DND-41 (cell line): ENCODE measurements around the gene PDE6A.
A peak's percentile ranks its signal among the peaks of the same experiment; 100 is the strongest.

Experiments
- ATAC-seq: fragments of 200-7000 bp; cut with Tn5 transposase; 3 replicates; pipeline ENCODE4 v1.9.1; 2021; ENCODE audit warnings: low read depth; ENCODE audit not compliant: insufficient read depth
- DNase-seq: peaks from one replicate; pipeline ENCODE4 v3.0.0-alpha.2; 2020
- H2AFZ ChIP-seq: 2 replicates; pipeline ENCODE4 v1.6.0; 2012; ENCODE audit warnings: low read depth, low read length
- H3K27ac ChIP-seq: 2 replicates; pipeline ENCODE4 v1.5.1; 2012; ENCODE audit warnings: low read length, inconsistent platforms
- H3K27me3 ChIP-seq: fragments of 200-600 bp; sonication (generic); 2 replicates; pipeline ENCODE4 v1.6.0; 2012; ENCODE audit warnings: low read length, mild to moderate bottlenecking, inconsistent platforms; ENCODE audit not compliant: insufficient read depth, poor library complexity
- H3K36me3 ChIP-seq: 2 replicates; pipeline ENCODE4 v1.5.1; 2012; ENCODE audit warnings: low read length, inconsistent platforms; ENCODE audit not compliant: insufficient read depth
- H3K4me1 ChIP-seq: 2 replicates; pipeline ENCODE4 v1.5.1; 2012; ENCODE audit warnings: mild to moderate bottlenecking, low read length; ENCODE audit not compliant: insufficient read depth
- H3K4me2 ChIP-seq: 2 replicates; pipeline ENCODE4 v1.6.0; 2012; ENCODE audit warnings: mild to moderate bottlenecking, moderate library complexity, low read length, inconsistent platforms; ENCODE audit not compliant: insufficient read depth
- H3K4me3 ChIP-seq, 2 experiments: fragments of 200-600 bp in 1 of 2; shearing (Covaris generic) in 1 of 2; 2 replicates each; pipeline ENCODE4 v1.5.1; 2012 to 2016; ENCODE audit warnings: inconsistent platforms in 2 of 2, low read length in 2 of 2, mild to moderate bottlenecking in 2 of 2, low read depth in 1 of 2, moderate library complexity in 1 of 2
- H3K79me2 ChIP-seq: 2 replicates; pipeline ENCODE4 v1.6.0; 2012; ENCODE audit warnings: low read length, inconsistent platforms; ENCODE audit not compliant: insufficient read depth
- H3K9ac ChIP-seq: 2 replicates; pipeline ENCODE4 v1.6.0; 2012; ENCODE audit warnings: low read depth, mild to moderate bottlenecking, inconsistent platforms, low read length, moderate library complexity
- H3K9me3 ChIP-seq: 2 replicates; pipeline ENCODE4 v1.5.1; 2012; ENCODE audit warnings: low read length, moderate library complexity, mild to moderate bottlenecking, inconsistent platforms; ENCODE audit not compliant: insufficient read depth, severe bottlenecking
- H4K20me1 ChIP-seq: 2 replicates; pipeline ENCODE4 v1.6.0; 2012; ENCODE audit warnings: low read length; ENCODE audit not compliant: insufficient read depth
- EZH2 ChIP-seq: IDR thresholded peaks from 3 replicates; pipeline ENCODE4 v1.6.1; 2012; ENCODE audit warnings: borderline replicate concordance, low read depth, mild to moderate bottlenecking, moderate library complexity, low read length, inconsistent platforms; ENCODE audit not compliant: severe bottlenecking
- TF ChIP-seq, protein P1 (sequence below): IDR thresholded peaks from 2 replicates; pipeline ENCODE4 v1.5.1; 2012; ENCODE audit warnings: borderline replicate concordance, low read length, moderate library complexity, mild to moderate bottlenecking; ENCODE audit not compliant: poor library complexity, severe bottlenecking; ENCODE audit errors: extremely low read depth

The PDE6A gene

DNA sequence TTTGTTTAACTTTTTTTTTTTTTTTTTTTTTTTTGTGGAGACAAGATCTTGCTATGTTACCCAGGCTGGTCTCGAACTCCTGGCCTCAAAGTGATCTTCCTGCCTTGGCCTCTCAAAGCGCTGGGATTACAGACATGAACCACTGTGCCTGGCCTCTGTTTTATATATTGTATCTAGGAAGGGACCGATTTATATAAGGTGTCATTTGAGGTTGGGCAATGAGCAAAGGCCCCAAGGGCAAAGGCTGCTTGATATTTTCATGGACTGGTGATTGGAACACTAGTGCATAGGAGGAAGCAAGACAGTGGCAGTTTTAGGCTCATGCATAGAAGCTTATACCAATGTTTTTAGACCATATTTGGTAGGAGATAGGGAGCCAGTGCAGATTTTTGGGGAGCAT is 19.1 kb upstream of the PDE6A start:
- H3K4me2 ChIP-seq: no peak overlapping the region
- H3K36me3 ChIP-seq: no peaks in the 10 kb centered on the region
- no peaks in the 10 kb centered on the region; the same call in 1 of the 2 replicates for H4K20me1 ChIP-seq
- H3K9ac ChIP-seq: no peak overlapping the region
- no peak overlapping the region for H2AFZ ChIP-seq
- ATAC-seq (no peak), DNase-seq (no peak)
- H3K27me3 ChIP-seq: no peaks in the 10 kb centered on the region
- TF ChIP-seq, protein P1, sequence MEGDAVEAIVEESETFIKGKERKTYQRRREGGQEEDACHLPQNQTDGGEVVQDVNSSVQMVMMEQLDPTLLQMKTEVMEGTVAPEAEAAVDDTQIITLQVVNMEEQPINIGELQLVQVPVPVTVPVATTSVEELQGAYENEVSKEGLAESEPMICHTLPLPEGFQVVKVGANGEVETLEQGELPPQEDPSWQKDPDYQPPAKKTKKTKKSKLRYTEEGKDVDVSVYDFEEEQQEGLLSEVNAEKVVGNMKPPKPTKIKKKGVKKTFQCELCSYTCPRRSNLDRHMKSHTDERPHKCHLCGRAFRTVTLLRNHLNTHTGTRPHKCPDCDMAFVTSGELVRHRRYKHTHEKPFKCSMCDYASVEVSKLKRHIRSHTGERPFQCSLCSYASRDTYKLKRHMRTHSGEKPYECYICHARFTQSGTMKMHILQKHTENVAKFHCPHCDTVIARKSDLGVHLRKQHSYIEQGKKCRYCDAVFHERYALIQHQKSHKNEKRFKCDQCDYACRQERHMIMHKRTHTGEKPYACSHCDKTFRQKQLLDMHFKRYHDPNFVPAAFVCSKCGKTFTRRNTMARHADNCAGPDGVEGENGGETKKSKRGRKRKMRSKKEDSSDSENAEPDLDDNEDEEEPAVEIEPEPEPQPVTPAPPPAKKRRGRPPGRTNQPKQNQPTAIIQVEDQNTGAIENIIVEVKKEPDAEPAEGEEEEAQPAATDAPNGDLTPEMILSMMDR: no peak
- TF ChIP-seq EZH2: no peak
- no peak overlapping the region for H3K27ac ChIP-seq
- H3K9me3 ChIP-seq: no peaks in the 10 kb centered on the region
- H3K4me1 ChIP-seq: peaks cover 26% of the 10 kb centered on the region
- H3K79me2 ChIP-seq: peaks cover 20% of the 10 kb centered on the region
- no peak overlapping the region for H3K4me3 ChIP-seq

DNA sequence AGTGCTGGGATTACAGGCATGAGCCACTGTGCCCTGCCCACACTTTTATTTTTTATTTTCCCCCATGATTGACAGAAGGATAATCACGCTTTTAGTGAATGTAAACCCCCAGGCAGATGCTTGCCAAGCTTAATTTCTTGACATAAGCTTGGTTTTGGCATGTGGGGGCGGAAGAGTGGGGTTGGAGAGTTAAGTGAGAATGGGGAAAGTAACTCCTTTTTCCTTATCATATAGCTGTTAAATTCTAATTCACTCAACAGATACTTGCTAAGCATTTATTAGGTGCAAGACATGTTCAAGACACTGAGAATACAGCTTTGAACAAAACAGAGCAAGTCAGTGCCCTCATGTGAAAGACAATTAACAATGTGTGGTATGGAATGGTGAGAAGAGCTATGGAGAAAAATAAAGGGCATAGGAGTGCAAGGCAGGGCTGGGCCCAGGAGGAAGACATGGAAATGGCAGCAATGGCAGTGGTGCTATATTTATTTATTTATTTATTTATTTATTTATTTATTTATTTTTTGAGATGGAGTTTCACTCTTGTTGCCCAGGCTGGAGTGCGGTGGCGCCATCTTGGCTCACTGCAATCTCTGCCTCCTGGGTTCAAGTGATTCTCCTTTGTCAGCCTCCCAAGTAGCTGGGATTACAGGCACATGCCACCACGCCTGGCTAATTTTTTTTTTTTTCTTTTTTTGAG is 18.2 kb upstream of the PDE6A start:
- H3K36me3 ChIP-seq: no peaks in the 10 kb centered on the region
- H3K27me3 ChIP-seq: no peaks in the 10 kb centered on the region
- DNase-seq (no peak), ATAC-seq (no peak)
- no peaks in the 10 kb centered on the region for H3K9me3 ChIP-seq
- peak overlapping the region; percentile 92 for H3K4me2 ChIP-seq
- peaks cover 20% of the 10 kb centered on the region for H3K79me2 ChIP-seq
- no peak overlapping the region for H3K9ac ChIP-seq
- H3K27ac ChIP-seq: no peak overlapping the region
- H2AFZ ChIP-seq: no peak overlapping the region
- H4K20me1 ChIP-seq: no peaks in the 10 kb centered on the region; the same call in 1 of the 2 replicates
- peaks cover 26% of the 10 kb centered on the region for H3K4me1 ChIP-seq
- H3K4me3 ChIP-seq: no peak overlapping the region
- no peak for TF ChIP-seq EZH2
- TF ChIP-seq, protein P1: no peak

DNA sequence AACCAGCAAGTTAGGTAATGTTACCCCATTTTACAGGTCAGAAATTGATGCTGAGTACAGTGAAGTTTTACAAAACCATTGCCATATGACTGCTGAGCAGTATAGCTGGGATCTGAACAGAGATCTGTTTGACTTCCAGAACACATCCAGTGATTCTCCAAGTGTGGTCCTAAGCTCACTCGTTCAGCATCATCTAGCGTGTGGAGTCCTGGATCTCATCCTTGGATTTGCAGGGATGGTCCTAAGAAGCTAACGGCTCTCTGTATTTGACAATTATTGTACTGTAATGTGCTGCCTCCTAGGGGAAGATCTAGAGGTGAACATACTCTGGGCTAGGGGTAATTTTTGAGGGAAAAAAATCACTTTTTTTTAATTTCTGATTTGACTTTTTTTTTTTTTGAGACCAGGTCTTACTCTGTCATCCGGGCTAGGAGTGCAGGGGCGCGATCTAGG is 17.4 kb upstream of the PDE6A start:
- Histone ChIP-seq H3K27me3 (no peaks in the 10 kb centered on the region), H3K4me3 (peak overlapping the region in 1 of 2 experiments; percentile 70; a peak in 2 of 4 replicates), H3K4me2 (peak overlapping the region; percentile 92), H3K27ac (no peak overlapping the region), H3K36me3 (no peaks in the 10 kb centered on the region), H3K79me2 (peaks cover 15% of the 10 kb centered on the region), H3K9me3 (no peaks in the 10 kb centered on the region), H4K20me1 (no peaks in the 10 kb centered on the region; the same call in 1 of the 2 replicates), H3K9ac (peak overlapping the region; percentile 79; the same call in 1 of the 2 replicates), H3K4me1 (peaks cover 26% of the 10 kb centered on the region), H2AFZ (no peak overlapping the region)
- no peak for DNase-seq
- no peak for TF ChIP-seq EZH2
- TF ChIP-seq, protein P1: peak; percentile 36
- no peak for ATAC-seq
